Measurements from ENCODE around the gene SLX4IP.
A peak's percentile ranks its signal among the peaks of the same experiment; 100 is the strongest.

The SLX4IP gene

GRCh38 chr20:10634211-10634610 is 199.1 kb downstream of the SLX4IP start:
- Histone ChIP-seq H3K9me3 (no peaks in the 10 kb centered on the region), H3K36me3 (peaks cover under 1 to 12% (median 2%) of the 10 kb centered on the region in 3 donors), H3K27me3 (no peaks in the 10 kb centered on the region), H3K27ac (peak overlapping the region; percentile 99), H3K4me3 (no peak overlapping the region), H3K4me1 (peaks cover 4 to 97% (median 62%) of the 10 kb centered on the region in 4 donors)
- intact Hi-C loops (cut with DNase I; ENCODE audit: low total_unique reads) = no loop called here
- TF ChIP-seq, protein P1, sequence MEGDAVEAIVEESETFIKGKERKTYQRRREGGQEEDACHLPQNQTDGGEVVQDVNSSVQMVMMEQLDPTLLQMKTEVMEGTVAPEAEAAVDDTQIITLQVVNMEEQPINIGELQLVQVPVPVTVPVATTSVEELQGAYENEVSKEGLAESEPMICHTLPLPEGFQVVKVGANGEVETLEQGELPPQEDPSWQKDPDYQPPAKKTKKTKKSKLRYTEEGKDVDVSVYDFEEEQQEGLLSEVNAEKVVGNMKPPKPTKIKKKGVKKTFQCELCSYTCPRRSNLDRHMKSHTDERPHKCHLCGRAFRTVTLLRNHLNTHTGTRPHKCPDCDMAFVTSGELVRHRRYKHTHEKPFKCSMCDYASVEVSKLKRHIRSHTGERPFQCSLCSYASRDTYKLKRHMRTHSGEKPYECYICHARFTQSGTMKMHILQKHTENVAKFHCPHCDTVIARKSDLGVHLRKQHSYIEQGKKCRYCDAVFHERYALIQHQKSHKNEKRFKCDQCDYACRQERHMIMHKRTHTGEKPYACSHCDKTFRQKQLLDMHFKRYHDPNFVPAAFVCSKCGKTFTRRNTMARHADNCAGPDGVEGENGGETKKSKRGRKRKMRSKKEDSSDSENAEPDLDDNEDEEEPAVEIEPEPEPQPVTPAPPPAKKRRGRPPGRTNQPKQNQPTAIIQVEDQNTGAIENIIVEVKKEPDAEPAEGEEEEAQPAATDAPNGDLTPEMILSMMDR (IDR thresholded peaks at IDR 0.05) = no peak
- DNase-seq = no peak

DNA sequence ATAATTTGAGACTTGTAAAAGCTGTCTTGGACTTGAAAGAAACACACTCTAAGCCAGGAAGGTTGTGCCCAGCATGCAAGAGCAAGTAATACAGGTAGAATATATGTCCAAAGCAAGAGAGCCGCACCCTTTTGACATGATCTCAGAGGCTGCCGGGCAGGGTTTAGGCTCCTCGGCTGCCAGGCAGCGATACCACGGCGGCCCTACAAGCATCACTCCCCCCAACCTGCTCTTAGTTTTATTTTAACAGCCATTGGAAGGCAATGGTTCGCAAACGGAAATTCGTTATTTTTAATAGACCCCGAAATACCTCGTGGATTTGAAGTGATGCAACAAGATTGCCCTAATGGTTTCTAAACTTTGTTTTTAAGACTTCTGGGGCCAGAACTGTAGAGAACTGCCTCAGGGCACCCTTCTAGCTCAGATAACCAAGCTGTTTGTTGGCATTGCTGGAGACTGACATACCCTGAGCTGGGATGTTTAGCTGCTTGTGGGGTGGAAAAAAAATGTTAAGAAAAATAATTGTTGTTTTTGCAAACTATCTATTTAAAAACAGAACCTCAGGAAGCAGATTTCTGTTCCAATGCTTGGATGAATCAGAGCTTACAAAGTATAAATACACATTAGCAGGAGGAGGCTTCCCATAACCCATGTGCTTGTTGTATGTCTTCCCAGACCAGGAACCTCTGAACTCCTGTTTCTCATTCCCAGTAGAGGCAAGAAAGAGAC is 199.7 kb downstream of the SLX4IP start:
- intact Hi-C loops (cut with DNase I; ENCODE audit: low total_unique reads) = loop anchor here (5.0 kb wide), 1 partner anchor 38 kb away; no protein-coding TSS in a partner anchor
- Histone ChIP-seq H3K36me3 (peaks cover 6 to 18% (median 7%) of the 10 kb centered on the region in 3 donors), H3K4me1 (peaks cover 4 to 97% (median 57%) of the 10 kb centered on the region in 4 donors), H3K4me3 (no peak overlapping the region), H3K9me3 (no peaks in the 10 kb centered on the region), H3K27ac (peak overlapping the region; percentile 99), H3K27me3 (no peaks in the 10 kb centered on the region)
- TF ChIP-seq, protein P1 (IDR thresholded peaks at IDR 0.05) = no peak
- DNase-seq = peak in 1 of 2 donors; percentile 70

DNA sequence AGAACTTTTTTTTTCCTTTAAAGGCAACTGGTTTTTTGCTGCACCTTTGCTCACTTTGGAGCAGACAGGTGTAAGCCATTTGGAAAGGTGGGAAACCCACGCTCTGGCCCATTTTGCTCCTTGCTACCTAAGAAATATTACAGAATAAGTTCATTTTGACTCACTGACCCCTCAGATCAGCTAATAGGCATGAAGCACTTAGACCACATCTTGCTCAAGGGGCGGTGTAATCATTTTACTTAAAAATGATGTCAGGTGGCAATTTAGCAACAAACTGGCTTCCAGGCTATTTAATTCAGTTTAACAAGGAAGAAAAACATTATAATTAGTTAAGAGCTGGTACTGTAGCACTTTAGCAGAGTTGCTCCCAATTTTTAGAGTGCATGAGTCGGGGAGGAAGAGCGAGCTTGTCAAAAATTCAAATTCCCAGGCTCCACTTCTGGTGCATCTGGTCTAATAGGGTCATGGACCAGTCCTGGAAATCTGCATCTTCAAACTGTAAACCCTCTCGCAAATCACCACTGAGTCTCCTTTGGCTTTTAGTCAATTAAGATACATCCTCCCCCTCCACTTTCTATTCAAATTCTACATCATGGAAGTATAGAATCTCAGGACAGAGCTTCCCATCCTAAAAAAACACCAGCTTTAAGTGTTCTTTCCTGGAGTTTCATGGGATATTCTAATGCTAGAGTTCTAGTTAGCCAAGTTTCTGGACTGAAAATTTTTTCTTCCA is 200.5 kb downstream of the SLX4IP start:
- Histone ChIP-seq H3K27me3 (no peaks in the 10 kb centered on the region), H3K9me3 (no peaks in the 10 kb centered on the region), H3K27ac (peak overlapping the region; percentile 99), H3K36me3 (peaks cover 14 to 26% (median 15%) of the 10 kb centered on the region in 3 donors), H3K4me1 (peaks cover 4 to 97% (median 57%) of the 10 kb centered on the region in 4 donors), H3K4me3 (no peak overlapping the region)
- intact Hi-C loops (cut with DNase I; ENCODE audit: low total_unique reads) = loop anchor here (5.0 kb wide), 1 partner anchor 38 kb away; no protein-coding TSS in a partner anchor
- DNase-seq = no peak
- TF ChIP-seq, protein P1 (IDR thresholded peaks at IDR 0.05) = no peak

DNA sequence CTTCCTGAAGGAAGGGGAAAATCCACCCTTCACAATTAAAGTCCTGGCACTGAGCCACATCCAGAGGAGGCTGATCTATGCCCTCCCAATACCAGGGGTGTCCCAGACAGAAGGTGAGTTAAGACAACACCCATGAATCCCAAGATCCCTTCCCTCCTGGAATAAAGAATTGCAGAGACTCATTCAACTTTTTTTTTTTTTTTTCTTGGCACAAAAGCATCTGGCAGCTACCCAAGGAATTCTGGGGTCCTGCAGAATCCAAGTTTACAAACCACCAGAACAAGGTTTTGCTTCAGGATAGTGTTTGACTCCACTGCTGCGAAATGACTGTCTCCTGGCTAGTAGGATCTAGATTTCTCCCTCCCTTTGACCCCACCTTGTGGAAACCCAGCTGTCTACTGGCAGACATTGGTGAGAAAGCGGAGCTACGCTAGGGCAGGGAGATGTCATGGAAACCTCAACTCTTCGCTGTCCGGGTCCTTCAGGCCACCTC is 201.3 kb downstream of the SLX4IP start:
- DNase-seq = no peak
- no peak overlapping the region for H3K4me3 ChIP-seq
- TF ChIP-seq, protein P1 (IDR thresholded peaks at IDR 0.05) = no peak
- peaks cover 4 to 97% (median 60%) of the 10 kb centered on the region in 4 donors for H3K4me1 ChIP-seq
- intact Hi-C loops (cut with DNase I; ENCODE audit: low total_unique reads) = loop anchor here (5.0 kb wide), 1 partner anchor 39 kb away; no protein-coding TSS in a partner anchor
- peaks cover 21 to 33% (median 22%) of the 10 kb centered on the region in 3 donors for H3K36me3 ChIP-seq
- no peaks in the 10 kb centered on the region for H3K9me3 ChIP-seq
- H3K27me3 ChIP-seq = no peaks in the 10 kb centered on the region
- H3K27ac ChIP-seq = peak overlapping the region; percentile 99

GRCh38 chr20:10637031-10637559 is 202.0 kb downstream of the SLX4IP start:
- Histone ChIP-seq H3K4me1 (peaks cover 4 to 97% (median 63%) of the 10 kb centered on the region in 4 donors), H3K27ac (peak overlapping the region; percentile 99), H3K4me3 (peak overlapping the region in 1 of 2 donors; percentile 36), H3K36me3 (peaks cover 28 to 40% (median 29%) of the 10 kb centered on the region in 3 donors), H3K27me3 (no peaks in the 10 kb centered on the region), H3K9me3 (no peaks in the 10 kb centered on the region)
- intact Hi-C loops (cut with DNase I; ENCODE audit: low total_unique reads) = loop anchor here (5.0 kb wide), 1 partner anchor 40 kb away; no protein-coding TSS in a partner anchor
- peak; percentile 79 to 92 for DNase-seq
- TF ChIP-seq, protein P1 (IDR thresholded peaks at IDR 0.05) = no peak
